Measurements from ENCODE around the gene TSPO2. TPM values are rescaled to one million over a fixed set of nuclear protein-coding genes. Genes with fewer than 3 reads are reported as not detected.
A peak's percentile ranks its signal among the peaks of the same experiment; 100 is the strongest.

Gene TSPO2
- total RNA-seq, 1 donor from 2014 or later = 1.0 TPM

- H3K27me3 ChIP-seq (ENCODE audit: control insufficient read depth in 3 of 3, insufficient read depth in 3 of 3, low read length in 3 of 3) = no peaks in the 10 kb centered on the region
- no peaks in the 10 kb centered on the region for H3K9me3 ChIP-seq (ENCODE audit: control insufficient read depth in 3 of 3, low read length in 3 of 3)
- peak overlapping the region in 2 of 3 donors; percentile 35 to 57 for H3K9ac ChIP-seq (ENCODE audit: low read depth in 1 of 3, low read length in 3 of 3)
- H3K36me3 ChIP-seq (ENCODE audit: control insufficient read depth in 3 of 3, insufficient read depth in 3 of 3, low read length in 3 of 3) = no peaks in the 10 kb centered on the region
- H3K4me1 ChIP-seq (ENCODE audit: control insufficient read depth in 3 of 3, insufficient read depth in 3 of 3, low read length in 3 of 3) = peaks cover 62 to 75% (median 69%) of the 10 kb centered on the region in 3 donors
- peak overlapping the region; percentile 79 for H3K27ac ChIP-seq (ENCODE audit: low read depth, low read length)
- H3K4me3 ChIP-seq (ENCODE audit: low read length in 3 of 3) = no peak overlapping the region
Observed at GRCh38 chr6:41047745-41048732, 5.8 kb downstream of the TSPO2 start.

- Histone ChIP-seq H3K4me3 (ENCODE audit: low read length in 3 of 3) (peak overlapping the region; percentile 26 to 44 (median 35)), H3K27ac (ENCODE audit: low read depth, low read length) (peak overlapping the region; percentile 79), H3K4me1 (ENCODE audit: control insufficient read depth in 3 of 3, insufficient read depth in 3 of 3, low read length in 3 of 3) (peaks cover 62 to 75% (median 69%) of the 10 kb centered on the region in 3 donors), H3K9ac (ENCODE audit: low read depth in 1 of 3, low read length in 3 of 3) (peak overlapping the region; percentile 35 to 69 (median 45)), H3K27me3 (ENCODE audit: control insufficient read depth in 3 of 3, insufficient read depth in 3 of 3, low read length in 3 of 3) (no peaks in the 10 kb centered on the region), H3K9me3 (ENCODE audit: control insufficient read depth in 3 of 3, low read length in 3 of 3) (no peaks in the 10 kb centered on the region), H3K36me3 (ENCODE audit: control insufficient read depth in 3 of 3, insufficient read depth in 3 of 3, low read length in 3 of 3) (peaks cover 0 to 10% (median 0%) of the 10 kb centered on the region in 3 donors)
Observed at GRCh38 chr6:41049521-41049920, 7.3 kb downstream of the TSPO2 start.

DNA sequence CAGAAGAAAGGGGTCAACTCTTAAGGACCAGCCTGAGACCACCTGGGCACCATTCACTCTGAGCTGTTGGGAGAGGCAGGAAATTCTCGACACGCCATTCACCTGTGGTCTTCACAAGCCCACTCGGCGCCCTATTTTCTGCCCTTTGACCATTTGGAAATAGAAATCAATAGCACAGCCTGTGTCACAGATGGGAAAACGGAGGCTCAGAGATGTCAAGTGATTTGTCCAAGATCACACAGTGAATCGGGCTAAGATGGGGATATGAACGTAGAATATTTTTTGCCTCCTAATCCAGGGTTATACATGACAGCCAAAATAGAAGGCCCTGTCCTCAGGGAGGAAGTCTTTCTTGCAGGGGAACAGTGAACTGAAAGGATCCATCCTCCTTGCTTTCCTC lies 7.7 kb downstream of the TSPO2 start:
- Histone ChIP-seq H3K27ac (ENCODE audit: low read depth, low read length) (peak overlapping the region; percentile 79), H3K9ac (ENCODE audit: low read depth in 1 of 3, low read length in 3 of 3) (peak overlapping the region; percentile 35 to 69 (median 45))

DNA sequence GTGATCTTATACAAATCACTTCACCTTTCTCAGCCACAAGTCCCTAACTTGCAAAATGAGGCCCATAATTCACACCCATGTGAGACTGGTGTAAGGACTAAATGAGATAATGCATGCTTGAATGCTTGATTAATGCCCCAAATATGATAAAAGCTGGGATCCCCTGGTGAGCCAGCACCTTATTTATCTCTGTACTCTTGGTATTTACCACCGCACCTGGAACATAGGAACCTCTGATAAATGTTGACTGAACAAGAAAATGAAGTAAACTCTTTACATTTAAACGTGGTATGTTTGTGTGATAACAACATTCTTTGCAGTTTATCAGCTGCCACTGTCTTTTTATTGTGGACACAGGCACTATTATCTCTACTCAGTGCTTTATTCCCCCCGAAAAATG lies 8.3 kb downstream of the TSPO2 start:
- Histone ChIP-seq H3K36me3 (ENCODE audit: control insufficient read depth in 3 of 3, insufficient read depth in 3 of 3, low read length in 3 of 3) (peaks cover 3 to 20% (median 5%) of the 10 kb centered on the region in 3 donors), H3K9ac (ENCODE audit: low read depth in 1 of 3, low read length in 3 of 3) (peak overlapping the region in 1 of 3 donors; percentile 35), H3K4me3 (ENCODE audit: low read length in 3 of 3) (peak overlapping the region in 1 of 3 donors; percentile 44), H3K9me3 (ENCODE audit: control insufficient read depth in 3 of 3, low read length in 3 of 3) (no peaks in the 10 kb centered on the region), H3K4me1 (ENCODE audit: control insufficient read depth in 3 of 3, insufficient read depth in 3 of 3, low read length in 3 of 3) (peaks cover 62 to 73% (median 64%) of the 10 kb centered on the region in 3 donors), H3K27ac (ENCODE audit: low read depth, low read length) (no peak overlapping the region), H3K27me3 (ENCODE audit: control insufficient read depth in 3 of 3, insufficient read depth in 3 of 3, low read length in 3 of 3) (no peaks in the 10 kb centered on the region)

More for the DNA sequence above, 7.7 kb downstream of the TSPO2 start:
- peak overlapping the region; percentile 26 to 44 (median 35) for H3K4me3 ChIP-seq (ENCODE audit: low read length in 3 of 3)
- no peaks in the 10 kb centered on the region for H3K9me3 ChIP-seq (ENCODE audit: control insufficient read depth in 3 of 3, low read length in 3 of 3)
- peaks cover 62 to 75% (median 69%) of the 10 kb centered on the region in 3 donors for H3K4me1 ChIP-seq (ENCODE audit: control insufficient read depth in 3 of 3, insufficient read depth in 3 of 3, low read length in 3 of 3)
- H3K27me3 ChIP-seq (ENCODE audit: control insufficient read depth in 3 of 3, insufficient read depth in 3 of 3, low read length in 3 of 3) = no peaks in the 10 kb centered on the region
- peaks cover 0 to 15% (median 3%) of the 10 kb centered on the region in 3 donors for H3K36me3 ChIP-seq (ENCODE audit: control insufficient read depth in 3 of 3, insufficient read depth in 3 of 3, low read length in 3 of 3)

GRCh38 chr6:41051873-41052272 lies 9.6 kb downstream of the TSPO2 start:
- H3K9me3 ChIP-seq (ENCODE audit: control insufficient read depth in 3 of 3, low read length in 3 of 3) = no peaks in the 10 kb centered on the region
- H3K27ac ChIP-seq (ENCODE audit: low read depth, low read length) = peak overlapping the region; percentile 94
- H3K4me3 ChIP-seq (ENCODE audit: low read length in 3 of 3) = peak overlapping the region in 1 of 3 donors; percentile 2
- peaks cover 8 to 30% (median 10%) of the 10 kb centered on the region in 3 donors for H3K36me3 ChIP-seq (ENCODE audit: control insufficient read depth in 3 of 3, insufficient read depth in 3 of 3, low read length in 3 of 3)
- peaks cover 52 to 65% (median 55%) of the 10 kb centered on the region in 3 donors for H3K4me1 ChIP-seq (ENCODE audit: control insufficient read depth in 3 of 3, insufficient read depth in 3 of 3, low read length in 3 of 3)
- peak overlapping the region; percentile 2 to 73 (median 29) for H3K9ac ChIP-seq (ENCODE audit: low read depth in 1 of 3, low read length in 3 of 3)
- no peaks in the 10 kb centered on the region for H3K27me3 ChIP-seq (ENCODE audit: control insufficient read depth in 3 of 3, insufficient read depth in 3 of 3, low read length in 3 of 3)

GRCh38 chr6:41053041-41053440 lies 10.8 kb downstream of the TSPO2 start, which contains the start of gene APOBEC2:
TSS of gene APOBEC2 (plus strand) at chr6:41053202. CDS start at chr6:41053348, 146 bp downstream.
- peaks cover 52 to 60% (median 56%) of the 10 kb centered on the region in 3 donors for H3K4me1 ChIP-seq (ENCODE audit: control insufficient read depth in 3 of 3, insufficient read depth in 3 of 3, low read length in 3 of 3)
- peak within 1 kb of the TSS; percentile 91 to 99 (median 96) for H3K9ac ChIP-seq (ENCODE audit: low read depth in 1 of 3, low read length in 3 of 3)
- peak within 1 kb of the TSS; percentile 83 to 89 (median 88) for H3K4me3 ChIP-seq (ENCODE audit: low read length in 3 of 3)
- no peaks in the 10 kb centered on the region for H3K27me3 ChIP-seq (ENCODE audit: control insufficient read depth in 3 of 3, insufficient read depth in 3 of 3, low read length in 3 of 3)
- peak within 1 kb of the TSS; percentile 94 for H3K27ac ChIP-seq (ENCODE audit: low read depth, low read length)
- peaks cover 8 to 37% (median 17%) of the 10 kb centered on the region in 3 donors for H3K36me3 ChIP-seq (ENCODE audit: control insufficient read depth in 3 of 3, insufficient read depth in 3 of 3, low read length in 3 of 3)
- no peaks in the 10 kb centered on the region for H3K9me3 ChIP-seq (ENCODE audit: control insufficient read depth in 3 of 3, low read length in 3 of 3)

DNA sequence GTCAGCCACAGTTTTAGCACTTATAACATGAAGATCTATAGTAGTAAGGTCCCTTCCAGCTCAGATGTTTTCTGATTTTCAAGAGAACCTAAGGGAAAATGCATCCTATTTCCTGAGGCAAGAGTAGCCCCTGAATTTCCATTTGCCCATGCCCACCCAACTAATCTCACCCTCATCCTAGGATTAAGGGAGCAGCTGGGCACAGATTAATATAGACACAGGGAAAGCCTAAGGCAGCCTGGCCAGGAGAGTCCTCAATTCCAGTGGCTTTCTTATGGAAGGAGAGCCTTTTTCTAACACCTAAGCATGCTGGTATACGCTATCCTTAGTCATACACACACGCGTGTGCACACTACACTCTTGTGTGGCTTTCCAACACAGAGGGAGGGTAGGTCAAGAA lies 12.2 kb downstream of the TSPO2 start:
- H3K9me3 ChIP-seq (ENCODE audit: control insufficient read depth in 3 of 3, low read length in 3 of 3) = no peaks in the 10 kb centered on the region
- H3K9ac ChIP-seq (ENCODE audit: low read depth in 1 of 3, low read length in 3 of 3) = peak overlapping the region; percentile 91 to 99 (median 96)
- peak overlapping the region; percentile 83 to 89 (median 88) for H3K4me3 ChIP-seq (ENCODE audit: low read length in 3 of 3)
- H3K27me3 ChIP-seq (ENCODE audit: control insufficient read depth in 3 of 3, insufficient read depth in 3 of 3, low read length in 3 of 3) = no peaks in the 10 kb centered on the region
- peaks cover 50 to 57% (median 54%) of the 10 kb centered on the region in 3 donors for H3K4me1 ChIP-seq (ENCODE audit: control insufficient read depth in 3 of 3, insufficient read depth in 3 of 3, low read length in 3 of 3)
- H3K36me3 ChIP-seq (ENCODE audit: control insufficient read depth in 3 of 3, insufficient read depth in 3 of 3, low read length in 3 of 3) = peaks cover 8 to 37% (median 17%) of the 10 kb centered on the region in 3 donors
- peak overlapping the region; percentile 94 for H3K27ac ChIP-seq (ENCODE audit: low read depth, low read length)

GRCh38 chr6:41055149-41055548 lies 12.9 kb downstream of the TSPO2 start:
- H3K36me3 ChIP-seq (ENCODE audit: control insufficient read depth in 3 of 3, insufficient read depth in 3 of 3, low read length in 3 of 3) = peaks cover 8 to 37% (median 17%) of the 10 kb centered on the region in 3 donors
- H3K9me3 ChIP-seq (ENCODE audit: control insufficient read depth in 3 of 3, low read length in 3 of 3) = no peaks in the 10 kb centered on the region
- H3K4me1 ChIP-seq (ENCODE audit: control insufficient read depth in 3 of 3, insufficient read depth in 3 of 3, low read length in 3 of 3) = peaks cover 44 to 52% (median 48%) of the 10 kb centered on the region in 3 donors
- H3K27ac ChIP-seq (ENCODE audit: low read depth, low read length) = peak overlapping the region; percentile 94
- H3K27me3 ChIP-seq (ENCODE audit: control insufficient read depth in 3 of 3, insufficient read depth in 3 of 3, low read length in 3 of 3) = no peaks in the 10 kb centered on the region
- peak overlapping the region; percentile 83 to 89 (median 88) for H3K4me3 ChIP-seq (ENCODE audit: low read length in 3 of 3)
- peak overlapping the region; percentile 91 to 99 (median 96) for H3K9ac ChIP-seq (ENCODE audit: low read depth in 1 of 3, low read length in 3 of 3)

DNA sequence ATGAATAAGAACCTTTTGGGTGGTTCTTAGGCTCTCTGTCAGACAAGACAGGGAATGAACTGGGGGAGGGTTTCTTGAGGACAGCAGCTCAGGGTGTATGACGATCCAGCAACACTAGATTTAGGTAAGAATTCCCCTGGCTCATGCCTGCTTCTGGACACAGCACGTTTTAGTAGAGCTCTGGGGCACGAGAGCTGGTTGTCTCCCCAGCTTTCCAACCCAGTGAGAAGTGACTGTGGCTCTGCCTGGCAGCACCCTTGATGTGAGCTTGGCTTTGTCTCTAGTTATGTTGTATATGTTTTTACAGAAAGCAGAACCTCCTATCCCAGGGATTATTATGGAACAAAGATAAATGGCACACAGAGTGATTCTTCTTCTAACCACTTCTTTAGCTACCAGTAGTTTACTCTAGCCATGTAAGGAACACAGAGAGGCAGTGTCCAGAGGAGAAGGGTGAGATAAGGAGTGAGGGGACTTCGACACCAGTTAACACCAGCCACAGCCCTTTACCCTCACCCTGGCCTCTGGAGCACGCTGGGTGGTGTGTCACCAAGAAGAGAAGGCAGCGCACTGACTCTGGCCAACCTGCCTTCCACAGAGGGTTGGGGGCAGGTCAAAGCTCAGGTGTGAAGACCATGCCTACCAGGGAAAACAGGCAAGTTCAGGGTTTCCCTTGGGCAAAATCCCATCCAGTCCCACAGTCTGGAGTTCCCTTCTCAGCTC lies 14.7 kb downstream of the TSPO2 start:
- H3K4me3 ChIP-seq (ENCODE audit: low read length in 3 of 3) = peak overlapping the region; percentile 83 to 89 (median 88)
- peak overlapping the region; percentile 94 for H3K27ac ChIP-seq (ENCODE audit: low read depth, low read length)
- H3K27me3 ChIP-seq (ENCODE audit: control insufficient read depth in 3 of 3, insufficient read depth in 3 of 3, low read length in 3 of 3) = no peaks in the 10 kb centered on the region
- H3K4me1 ChIP-seq (ENCODE audit: control insufficient read depth in 3 of 3, insufficient read depth in 3 of 3, low read length in 3 of 3) = peaks cover 44 to 47% (median 46%) of the 10 kb centered on the region in 3 donors
- peaks cover 13 to 50% (median 25%) of the 10 kb centered on the region in 3 donors for H3K36me3 ChIP-seq (ENCODE audit: control insufficient read depth in 3 of 3, insufficient read depth in 3 of 3, low read length in 3 of 3)
- H3K9me3 ChIP-seq (ENCODE audit: control insufficient read depth in 3 of 3, low read length in 3 of 3) = no peaks in the 10 kb centered on the region
- H3K9ac ChIP-seq (ENCODE audit: low read depth in 1 of 3, low read length in 3 of 3) = peak overlapping the region; percentile 91 to 99 (median 96)

Measured in skeletal muscle tissue (tissue), 4 donors.